GM04503 (cell line): ENCODE measurements around the gene MAX.
A peak's percentile ranks its signal among the peaks of the same experiment; 100 is the strongest.
"Not testable (repeated sequence)": the region's sequence is repeated elsewhere in the genome, so short reads cannot be mapped to it uniquely, and the experiment has no call there.

ENCODE experiments used
- DNase-seq: peaks from one replicate; pipeline ENCODE4 v3.0.0-alpha.2; 2012; ENCODE audit warnings: low read depth

The MAX gene

GRCh38 chr14:65104791-65105190, 2.5 kb upstream of the MAX start:
- DNase-seq, result no peak

GRCh38 chr14:65103150-65103760, 938 bp upstream of the MAX start:
- DNase-seq, result no peak

GRCh38 chr14:65101631-65102440, 481 bp downstream of the MAX start:
- DNase-seq, result no peak

GRCh38 chr14:65100922-65101541, 1.3 kb downstream of the MAX start:
- DNase-seq, result no peak

GRCh38 chr14:65098586-65098985, 3.7 kb downstream of the MAX start:
- no peak for DNase-seq

- DNase-seq, result no peak
These were observed 5.8 kb downstream of the MAX start for GRCh38 chr14:65096323-65097089.

- peak; percentile 72 for DNase-seq
These were observed 6.6 kb downstream of the MAX start for GRCh38 chr14:65095633-65096205.

GRCh38 chr14:65092349-65092748, 10.0 kb downstream of the MAX start:
- DNase-seq, result no peak

GRCh38 chr14:65087835-65088234, 14.5 kb downstream of the MAX start:
- not testable (repeated sequence) for DNase-seq

GRCh38 chr14:65086686-65087085, 15.6 kb downstream of the MAX start:
- not testable (repeated sequence) for DNase-seq

GRCh38 chr14:65084554-65085505, 17.5 kb downstream of the MAX start:
- DNase-seq, result no peak

GRCh38 chr14:65082930-65083329, 19.4 kb downstream of the MAX start:
- no peak for DNase-seq

- DNase-seq, result no peak
These were observed 21.2 kb downstream of the MAX start for GRCh38 chr14:65080960-65081747.

- DNase-seq, result no peak
These were observed 22.5 kb downstream of the MAX start for GRCh38 chr14:65079768-65080167.

GRCh38 chr14:65079201-65079600, 23.1 kb downstream of the MAX start:
- DNase-seq, result no peak

- no peak for DNase-seq
These were observed 25.0 kb downstream of the MAX start for GRCh38 chr14:65077318-65077717.

- no peak for DNase-seq
These were observed 26.5 kb downstream of the MAX start for GRCh38 chr14:65075628-65076325.

GRCh38 chr14:65074449-65075150, 27.7 kb downstream of the MAX start:
- DNase-seq, result no peak
